Right lobe of liver (tissue), 6 donors: ENCODE results near the gene PRRX1. TPM values are rescaled to one million over a fixed set of nuclear protein-coding genes. Genes with fewer than 3 reads are reported as not detected.

ENCODE experiments used
- ATAC-seq, 4 donors: fragments of 200-7000 bp; cut with Tn5 transposase; one replicate each; pipeline ENCODE4 v1.9.1; 2020; ENCODE audit warnings: mild to moderate bottlenecking in 4 of 4, moderate library complexity in 4 of 4
- DNase-seq, 3 donors: peaks; one replicate each; pipeline ENCODE4 v3.0.0-alpha.2; 2020
- H3K27ac ChIP-seq, 3 donors: fragments of 200-600 bp; one replicate each; pipeline ENCODE4 v1.8.0; 2022
- H3K27me3 ChIP-seq, 2 donors: fragments of 200-600 bp; one replicate each; pipeline ENCODE4 v1.8.0; 2022
- H3K36me3 ChIP-seq, 4 donors: fragments of 200-600 bp; sonication (generic) in 1 of 4; one replicate each; pipeline versions ENCODE4 v1.5.1 to v1.8.0; 2017 to 2022; ENCODE audit warnings: control low read depth in 1 of 4
- H3K4me1 ChIP-seq, 4 donors: fragments of 200-600 bp; sonication (generic) in 1 of 4; one replicate each; pipeline versions ENCODE4 v1.5.1 to v1.8.0; 2017 to 2022; ENCODE audit warnings: control low read depth in 1 of 4
- H3K4me3 ChIP-seq, 3 donors: fragments of 200-600 bp; one replicate each; pipeline ENCODE4 v1.8.0; 2022
- H3K9me3 ChIP-seq, 4 donors: fragments of 200-600 bp; sonication (generic) in 1 of 4; one replicate each; pipeline versions ENCODE4 v1.5.1 to v1.8.0; 2017 to 2022; ENCODE audit warnings: control low read depth in 1 of 4
- CTCF ChIP-seq, 4 donors: fragments of 200-600 bp in 3 of 4; fragments of 450-650 bp in 1 of 4; IDR thresholded peaks; one replicate each; pipeline versions ENCODE4 v1.5.1 to v1.8.0; 2016 to 2022; ENCODE audit warnings: antibody characterized with exemption in 4 of 4, mild to moderate bottlenecking in 2 of 4
- POLR2A ChIP-seq: fragments of 450-650 bp; IDR thresholded peaks from one replicate; pipeline ENCODE4 v1.6.1; 2017; ENCODE audit warnings: antibody characterized with exemption, mild to moderate bottlenecking
- WGBS: methylation state at CpG from one replicate; pipeline ENCODE4 v1.1.6; 2018; ENCODE audit warnings: low coverage, low lambda C conversion rate; ENCODE audit not compliant: insufficient coverage; ENCODE audit errors: missing lambda C conversion rate; 5-methylcytosine and 5-hydroxymethylcytosine counted together
- intact Hi-C, 2 donors: fragments of 100-400 bp; cut with DNase I; formaldehyde crosslinking; loops; one replicate each; pipeline versions ENCODE4 v1.11.2 to v1.14.1; 2022
- total RNA-seq, 6 experiments: library from RNA; depleted of rRNA in 2 of 6; stranded (reverse); fragments of >200 nt in 2 of 6; fragmentation: NEBNext Ultra II Directional in 3 of 6; extraction: Animal tissue kit (Norgen Biotek cat#: 25700) in 3 of 6; gene quantifications; one replicate each; pipeline versions ENCODE4 v1.1.0 to v1.2.4, GENCODE V29; 2016 to 2023
- donor health status: DM: no; HTN: yes; CAD: no.
- donor health status: DM: no; HTN: no; CAD: no.
- donor health status: DM: no; HTN: no; CAD: no.
- donor health status: DM: no; HTN: yes; CAD: no.
- donor health status: DM: no; HTN: yes; CAD: no.

PRRX1 gene
- total RNA-seq, 6 experiments from 2014 or later, result 0.05 to 0.55 (median 0.18) TPM

GRCh38 chr1:170660871-170661645 is 2.9 kb upstream of the PRRX1 start:
- Histone ChIP-seq H3K27ac (no peak overlapping the region), H3K9me3 (no peaks in the 10 kb centered on the region), H3K36me3 (no peaks in the 10 kb centered on the region), H3K27me3 (peaks cover 0 to 38% of the 10 kb centered on the region in 2 donors), H3K4me3 (no peak overlapping the region), H3K4me1 (peaks cover 0 to 22% (median 0%) of the 10 kb centered on the region in 4 donors)
- DNase-seq (no peak), ATAC-seq (no peak)
- intact Hi-C loops, result no loop called here
- TF ChIP-seq POLR2A (no peak), CTCF (IDR thresholded peaks at IDR 0.05) (no peak)
- WGBS, result 5% methylated on average over 36 of the region's 54 CpGs

- Histone ChIP-seq H3K9me3 (no peaks in the 10 kb centered on the region), H3K4me1 (peaks cover 0 to 22% (median 0%) of the 10 kb centered on the region in 4 donors), H3K27me3 (peaks cover 0 to 43% of the 10 kb centered on the region in 2 donors), H3K27ac (no peak overlapping the region), H3K4me3 (no peak overlapping the region), H3K36me3 (no peaks in the 10 kb centered on the region)
- DNase-seq (no peak), ATAC-seq (no peak)
- WGBS, result 2% methylated on average over 25 of the region's 31 CpGs
- intact Hi-C loops, result no loop called here
- TF ChIP-seq CTCF (IDR thresholded peaks at IDR 0.05) (no peak), POLR2A (no peak)
Observed at GRCh38 chr1:170661646-170662411, 2.1 kb upstream of the PRRX1 start.

- H3K9me3 ChIP-seq, result no peaks in the 10 kb centered on the region
Observed at GRCh38 chr1:170662561-170663403, 1.1 kb upstream of the PRRX1 start.

More at GRCh38 chr1:170662561-170663403, 1.1 kb upstream of the PRRX1 start:
- Histone ChIP-seq H3K27me3 (peaks cover 0 to 47% of the 10 kb centered on the region in 2 donors), H3K27ac (no peak overlapping the region), H3K4me3 (no peak overlapping the region), H3K4me1 (peaks cover 0 to 22% (median 0%) of the 10 kb centered on the region in 4 donors), H3K36me3 (no peaks in the 10 kb centered on the region)
- DNase-seq (no peak), ATAC-seq (no peak)
- TF ChIP-seq CTCF (IDR thresholded peaks at IDR 0.05), result no peak
- TF ChIP-seq POLR2A, result no peak
- 3% methylated on average over 11 of the region's 11 CpGs for WGBS
- intact Hi-C loops, result no loop called here
